T-cell (primary cell): ENCODE data around the gene GAREM2. TPM values are rescaled to one million over a fixed set of nuclear protein-coding genes. Genes with fewer than 3 reads are reported as not detected.

Experiments
- ATAC-seq, 4 experiments: fragments of 200-7000 bp in 3 of 4; fragments of 150-1000 bp in 1 of 4; cut with Tn5 transposase; replicated peaks in 1 of 4; 1 replicate in 3 of 4; 2 replicates in 1 of 4; pipeline ENCODE4 v1.10.0; 2021; ENCODE audit warnings: moderate library complexity in 3 of 4, mild to moderate bottlenecking in 2 of 4, moderate number of reproducible peaks in 1 of 4
- CTCF ChIA-PET, 2 donors: fragments of 300-600 bp; sonication (Branson Sonifier 250); formaldehyde crosslinking; loops; one replicate each; lab custom pipeline; 2022; ENCODE audit warnings: antibody characterized with exemption in 2 of 2; lab: Charles Lee
- POLR2A ChIA-PET, 2 donors: fragments of 300-600 bp; sonication (Branson Sonifier 250); formaldehyde crosslinking; loops; one replicate each; lab custom pipeline; 2022; ENCODE audit warnings: antibody characterized with exemption in 2 of 2; lab: Charles Lee
- DNase-seq, 35 experiments: peaks; one replicate each; pipeline versions ENCODE4 v3.0.0 to v3.0.0-alpha.2; 2013 to 2023
- H3K27ac ChIP-seq: one replicate; pipeline ENCODE4 v1.5.1; 2013; ENCODE audit warnings: low read length
- H3K27me3 ChIP-seq, 2 experiments: replicated peaks in 1 of 2; 1 replicate in 1 of 2; 2 replicates in 1 of 2; pipeline versions ENCODE4 v1.6.1 to v1.7.0; 2013; ENCODE audit warnings: low read length in 1 of 2, mixed read lengths in 1 of 2; ENCODE audit not compliant: control insufficient read depth in 2 of 2, insufficient read depth in 2 of 2; ENCODE audit errors: extremely low read depth in 1 of 2
- H3K36me3 ChIP-seq, 2 donors: 1 replicate in 1 of 2; 2 replicates in 1 of 2; pipeline versions ENCODE4 v1.6.1 to v1.7.0; 2013; ENCODE audit warnings: low read length in 1 of 2; ENCODE audit not compliant: control insufficient read depth in 2 of 2, insufficient read depth in 1 of 2; ENCODE audit errors: extremely low read depth in 1 of 2
- H3K4me1 ChIP-seq, 2 experiments: 1 replicate in 1 of 2; 2 replicates in 1 of 2; pipeline versions ENCODE4 v1.6.1 to v1.7.0; 2013; ENCODE audit warnings: low read length in 2 of 2, mixed read lengths in 1 of 2; ENCODE audit not compliant: insufficient read depth in 2 of 2, control insufficient read depth in 1 of 2; ENCODE audit errors: extremely low read depth in 1 of 2
- H3K4me3 ChIP-seq, 2 donors: 1 replicate in 1 of 2; 2 replicates in 1 of 2; pipeline versions ENCODE4 v1.5.1 to v1.7.0; 2013; ENCODE audit warnings: mild to moderate bottlenecking in 2 of 2, low read length in 1 of 2, moderate library complexity in 1 of 2; ENCODE audit not compliant: control insufficient read depth in 1 of 2; ENCODE audit errors: extremely low read depth in 1 of 2
- H3K9me3 ChIP-seq: 2 replicates; pipeline ENCODE4 v1.7.0; 2013
- H3K27ac Mint-ChIP-seq, 2 donors: one replicate each; pipeline ENCODE4 v1.8.0; 2020 to 2021; ENCODE audit warnings: mild to moderate bottlenecking in 2 of 2, mixed read lengths in 2 of 2
- H3K27me3 Mint-ChIP-seq, 2 donors: one replicate each; pipeline ENCODE4 v1.8.0; 2021 to 2022; ENCODE audit warnings: mixed read lengths in 2 of 2
- H3K36me3 Mint-ChIP-seq: one replicate; pipeline ENCODE4 v1.8.0; 2021; ENCODE audit warnings: mixed read lengths
- H3K4me1 Mint-ChIP-seq, 3 donors: one replicate each; pipeline ENCODE4 v1.8.0; 2020 to 2022; ENCODE audit warnings: mixed read lengths in 3 of 3, mild to moderate bottlenecking in 1 of 3
- H3K4me3 Mint-ChIP-seq, 3 donors: one replicate each; pipeline ENCODE4 v1.8.0; 2020 to 2022; ENCODE audit warnings: mild to moderate bottlenecking in 3 of 3, mixed read lengths in 3 of 3, moderate library complexity in 3 of 3
- H3K9me3 Mint-ChIP-seq, 3 donors: one replicate each; pipeline ENCODE4 v1.8.0; 2020 to 2022; ENCODE audit warnings: mixed read lengths in 3 of 3
- WGBS: methylation state at CpG from one replicate; pipeline ENCODE4 v1.1.5; 2013; ENCODE audit warnings: missing lambda C conversion rate; ENCODE audit not compliant: insufficient coverage; 5-methylcytosine and 5-hydroxymethylcytosine counted together
- total RNA-seq, 35 experiments: library from RNA in 6 of 35; stranded (reverse) in 6 of 35; fragments of 120-200 nt in 1 of 35; gene quantifications; one replicate each; pipeline versions ENCODE4 v1.2.1 to v1.2.4 and lab custom pipeline; 2013 to 2026

GAREM2 gene
- total RNA-seq: 1 to 10 TPM; 2.9 to 9.1 (median 5.2) TPM
- 2.6 TPM for total RNA-seq (2013)
- 3.3 to 7.4 (median 5.5) reads per million in 29 experiments for total RNA-seq (lab: John Stamatoyannopoulos, UW)

DNA sequence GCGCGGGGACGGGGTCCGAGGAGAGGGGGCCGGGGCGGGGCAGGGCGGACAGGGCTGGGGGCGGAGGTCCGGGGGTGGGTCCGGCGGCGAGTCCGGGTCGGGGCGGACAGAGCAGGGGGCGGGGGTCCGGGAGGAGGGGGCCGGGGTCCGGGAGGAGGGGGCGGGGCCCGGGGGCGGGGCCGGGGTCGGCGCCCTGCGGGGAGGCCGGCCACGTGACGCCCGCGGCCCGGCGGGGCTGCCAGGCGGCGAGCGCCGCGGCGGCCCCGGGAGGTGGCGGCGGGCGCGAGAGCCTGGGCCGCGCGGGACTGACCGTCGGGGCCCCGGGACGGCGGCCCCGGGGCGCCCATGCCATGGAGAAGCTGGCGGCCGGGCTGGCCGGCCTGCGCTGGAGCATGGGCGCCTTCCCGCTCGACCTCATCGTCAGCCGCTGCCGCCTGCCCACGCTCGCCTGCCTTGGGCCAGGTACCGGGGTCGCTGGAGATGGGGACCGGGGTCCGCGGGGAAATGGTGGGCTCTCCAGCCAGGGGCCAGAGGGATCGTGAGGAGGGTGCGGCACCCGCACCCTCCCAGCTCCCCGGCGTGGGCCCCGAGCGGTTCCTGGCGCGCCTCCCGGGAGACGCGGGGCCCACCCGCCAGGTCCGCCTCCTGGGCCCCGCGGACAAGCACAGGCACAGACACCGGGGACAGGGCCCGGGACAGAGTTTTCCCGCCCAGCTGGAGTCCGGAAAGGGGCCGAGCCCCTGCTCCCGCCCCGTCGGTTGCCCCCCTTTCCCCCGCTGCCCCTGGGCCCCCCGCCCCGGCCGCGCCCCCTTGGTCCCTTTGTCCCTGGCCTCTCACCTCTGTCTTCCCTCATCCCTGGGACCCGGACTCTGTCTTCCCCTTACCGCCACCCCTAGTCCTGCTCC, at the start of gene GAREM2:
Gene GAREM2 (plus strand): TSS at position 218 of the 905 bp plus-strand sequence. CDS start 133 bp downstream, at position 351.
- Histone ChIP-seq H3K9me3 (no peaks in the 10 kb centered on the region), H3K4me1 (peaks cover 0 to 21% of the 10 kb centered on the region in 2 experiments), H3K36me3 (peaks cover 0 to 9% of the 10 kb centered on the region in 2 donors), H3K27me3 (peaks cover 11 to 69% of the 10 kb centered on the region in 2 experiments), H3K4me3 (peak within 1 kb of the TSS; percentile 28 to 66), H3K27ac (no peak within 1 kb of the TSS)
- WGBS: under 1% methylated on average over 74 of the region's 102 CpGs
- H3K4me3 Mint-ChIP-seq: peak within 1 kb of the TSS; percentile 75 to 88 (median 81)
- no peak within 1 kb of the TSS for H3K27ac Mint-ChIP-seq
- POLR2A ChIA-PET: no interaction called here
- peak in 3 of 4 experiments; percentile 34 to 44 (median 41) for ATAC-seq
- no peaks in the 10 kb centered on the region for H3K36me3 Mint-ChIP-seq
- H3K27me3 Mint-ChIP-seq: peaks cover 34 to 46% of the 10 kb centered on the region in 2 donors
- H3K9me3 Mint-ChIP-seq: no peaks in the 10 kb centered on the region
- CTCF ChIA-PET: interaction anchor here (0.6 kb wide), 2 partner anchors 565 to 1289 kb away, joined by 4 to 7 read pairs; no protein-coding TSS in a partner anchor
- DNase-seq: no peak
- peaks cover 11 to 16% (median 14%) of the 10 kb centered on the region in 3 donors for H3K4me1 Mint-ChIP-seq

DNA sequence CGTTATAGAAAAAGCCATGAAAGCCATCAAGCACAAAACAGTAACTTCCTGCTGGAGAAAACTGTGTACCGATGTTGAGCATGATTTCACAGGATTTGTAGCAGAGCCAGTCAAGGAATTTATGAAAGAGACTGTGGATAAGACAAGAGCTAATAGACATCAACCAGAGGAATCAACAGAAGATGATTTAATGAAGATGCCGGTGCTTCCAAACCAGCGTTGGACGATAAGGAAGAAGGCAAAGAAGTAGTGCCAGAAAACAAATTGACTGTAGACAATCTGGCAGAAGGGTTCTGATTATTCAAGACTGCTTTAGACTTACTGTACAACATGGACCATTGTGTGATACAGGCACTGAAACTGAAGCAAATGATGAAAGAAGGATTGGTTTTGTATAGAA, 49.5 kb upstream of the GAREM2 start:
- Histone ChIP-seq H3K9me3 (no peaks in the 10 kb centered on the region), H3K27me3 (no peaks in the 10 kb centered on the region), H3K36me3 (peaks cover 7 to 9% of the 10 kb centered on the region in 2 donors), H3K27ac (no peak overlapping the region), H3K4me3 (no peak overlapping the region), H3K4me1 (no peaks in the 10 kb centered on the region)
- Mint-ChIP-seq H3K36me3 (peaks cover 11% of the 10 kb centered on the region), H3K9me3 (no peaks in the 10 kb centered on the region), H3K4me3 (no peak overlapping the region), H3K27me3 (no peaks in the 10 kb centered on the region), H3K27ac (peak overlapping the region in 1 of 2 donors; percentile 39), H3K4me1 (peaks cover 18 to 30% (median 21%) of the 10 kb centered on the region in 3 donors)
- 90% methylated on average over 2 of the region's 5 CpGs for WGBS
- CTCF ChIA-PET: interaction anchor here in 1 of 2 donors (0.6 kb wide), 1 partner anchor 26 kb away, joined by 4 read pairs; no protein-coding TSS in a partner anchor
- POLR2A ChIA-PET: interaction anchor here in 1 of 2 donors (0.6 kb wide), 1 partner anchor 161 kb away, joined by 14 read pairs; no protein-coding TSS in a partner anchor
- ATAC-seq (no peak), DNase-seq (no peak)

DNA sequence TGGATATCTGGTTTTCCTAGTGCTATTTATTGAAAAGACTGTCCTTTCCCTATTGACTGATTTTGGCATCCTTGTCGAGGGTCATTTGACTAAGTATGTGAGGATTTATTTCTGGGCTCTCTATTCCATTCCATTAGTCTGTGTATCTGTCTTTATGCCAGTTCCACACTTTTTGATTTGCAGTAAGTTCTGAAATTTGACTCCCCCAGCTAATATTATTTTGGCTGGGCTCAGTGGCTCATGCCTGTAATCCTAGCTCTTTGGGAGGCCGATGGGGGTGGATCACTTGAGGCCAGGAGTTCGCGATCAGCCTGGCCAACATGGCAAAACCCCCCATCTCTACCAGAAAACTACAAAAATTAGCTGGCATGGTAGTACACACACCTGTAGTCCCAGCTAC, 46.8 kb upstream of the GAREM2 start:
- Mint-ChIP-seq H3K27ac (peak overlapping the region in 1 of 2 donors; percentile 28), H3K27me3 (no peaks in the 10 kb centered on the region), H3K4me3 (no peak overlapping the region), H3K9me3 (no peaks in the 10 kb centered on the region), H3K4me1 (peaks cover 26 to 35% (median 27%) of the 10 kb centered on the region in 3 donors), H3K36me3 (peaks cover 19% of the 10 kb centered on the region)
- WGBS: 96% methylated on average over 3 of the region's 4 CpGs
- H3K27me3 ChIP-seq: no peaks in the 10 kb centered on the region
- no peak overlapping the region for H3K27ac ChIP-seq
- ChIA-PET CTCF (no interaction called here), POLR2A (no interaction called here)
- no peak overlapping the region for H3K4me3 ChIP-seq
- ATAC-seq (no peak), DNase-seq (no peak)
- no peaks in the 10 kb centered on the region for H3K9me3 ChIP-seq
- H3K36me3 ChIP-seq: peaks cover 0 to 13% of the 10 kb centered on the region in 2 donors
- no peaks in the 10 kb centered on the region for H3K4me1 ChIP-seq

DNA sequence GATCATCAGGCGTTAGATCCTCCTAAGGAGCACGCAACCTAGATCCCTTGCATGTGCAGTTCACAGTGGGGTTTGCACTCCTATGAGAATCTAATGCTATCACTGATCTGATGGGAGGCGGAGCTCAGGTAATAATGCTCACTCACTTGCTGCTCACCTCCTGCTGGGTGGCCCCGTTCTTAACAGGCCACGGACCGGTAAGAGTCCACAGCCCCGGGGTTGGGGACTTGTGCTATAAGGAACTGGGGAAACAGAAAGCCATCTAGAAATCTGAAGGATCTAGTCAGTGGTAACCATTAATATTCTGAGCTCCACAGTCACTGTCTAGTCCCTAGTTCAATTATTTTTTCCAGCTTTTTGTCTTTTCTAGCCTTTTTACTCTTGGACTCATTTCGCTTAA, 44.7 kb upstream of the GAREM2 start:
- Histone ChIP-seq H3K4me1 (no peaks in the 10 kb centered on the region), H3K27me3 (no peaks in the 10 kb centered on the region), H3K4me3 (no peak overlapping the region), H3K9me3 (no peaks in the 10 kb centered on the region), H3K27ac (no peak overlapping the region), H3K36me3 (peaks cover 0 to 13% of the 10 kb centered on the region in 2 donors)
- no peaks in the 10 kb centered on the region for H3K27me3 Mint-ChIP-seq
- WGBS: 100% methylated on average over 3 of the region's 8 CpGs
- no peak overlapping the region for H3K4me3 Mint-ChIP-seq
- ChIA-PET POLR2A (no interaction called here), CTCF (no interaction called here)
- no peak for ATAC-seq
- peaks cover 18 to 25% (median 21%) of the 10 kb centered on the region in 3 donors for H3K4me1 Mint-ChIP-seq
- DNase-seq: no peak
- H3K27ac Mint-ChIP-seq: no peak overlapping the region
- H3K9me3 Mint-ChIP-seq: no peaks in the 10 kb centered on the region
- peaks cover 19% of the 10 kb centered on the region for H3K36me3 Mint-ChIP-seq

DNA sequence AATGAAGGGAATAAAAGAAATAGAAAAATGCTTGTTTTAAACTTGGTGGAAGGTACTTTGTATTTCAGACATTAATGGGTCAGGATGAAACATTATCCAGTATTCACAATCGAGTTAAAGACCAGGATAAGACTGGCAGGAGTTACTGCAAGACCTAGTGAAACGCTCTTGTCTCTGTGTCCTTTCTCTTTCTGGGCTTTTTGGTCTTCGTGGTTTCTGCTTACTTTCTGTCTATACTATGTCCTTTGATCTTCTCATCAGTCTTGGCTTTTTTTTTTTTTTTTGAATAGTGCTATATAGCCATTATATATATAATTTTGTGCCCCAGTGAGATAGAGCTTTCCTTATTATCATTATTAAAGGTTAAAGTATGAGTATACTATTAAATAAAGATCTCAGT, 42.1 kb upstream of the GAREM2 start:
- Histone ChIP-seq H3K27me3 (no peaks in the 10 kb centered on the region), H3K27ac (no peak overlapping the region), H3K36me3 (peaks cover 0 to 20% of the 10 kb centered on the region in 2 donors), H3K4me3 (no peak overlapping the region), H3K4me1 (no peaks in the 10 kb centered on the region), H3K9me3 (no peaks in the 10 kb centered on the region)
- Mint-ChIP-seq H3K4me3 (no peak overlapping the region), H3K27ac (peak overlapping the region; percentile 3 to 7), H3K9me3 (no peaks in the 10 kb centered on the region), H3K36me3 (peaks cover 33% of the 10 kb centered on the region), H3K27me3 (no peaks in the 10 kb centered on the region), H3K4me1 (peaks cover 10 to 15% (median 12%) of the 10 kb centered on the region in 3 donors)
- ChIA-PET CTCF (interaction anchor here in 1 of 2 donors (0.6 kb wide), 1 partner anchor 146 kb away, joined by 3 read pairs; no protein-coding TSS in a partner anchor), POLR2A (interaction anchor here in 1 of 2 donors (0.7 kb wide), 1 partner anchor 522 kb away, joined by 5 read pairs; no protein-coding TSS in a partner anchor)
- ATAC-seq: no peak
- no CpG with 5 or more reads among the region's 3 CpGs for WGBS
- no peak for DNase-seq

DNA sequence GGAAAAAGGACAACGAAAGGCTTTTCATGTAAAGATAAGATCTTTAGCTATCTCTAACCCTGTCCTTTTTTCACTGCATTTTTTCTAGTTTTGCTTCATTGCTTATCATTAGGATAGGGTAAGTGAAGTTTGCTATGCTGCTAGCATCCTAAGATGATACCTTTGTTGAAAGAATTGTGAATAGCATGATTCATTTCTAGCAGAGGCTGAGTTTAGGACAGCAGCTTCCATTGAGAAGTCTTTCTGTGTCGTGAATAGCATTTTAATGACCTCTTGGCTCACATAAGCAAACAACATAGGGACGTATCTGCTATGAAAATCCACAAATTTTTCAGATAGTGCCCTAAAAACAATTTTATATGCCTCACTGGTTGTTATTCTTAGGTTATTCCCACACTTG, 36.4 kb upstream of the GAREM2 start:
- Histone ChIP-seq H3K27ac (no peak overlapping the region), H3K4me3 (no peak overlapping the region), H3K4me1 (no peaks in the 10 kb centered on the region), H3K36me3 (peaks cover 0 to 15% of the 10 kb centered on the region in 2 donors), H3K9me3 (no peaks in the 10 kb centered on the region), H3K27me3 (no peaks in the 10 kb centered on the region)
- ATAC-seq (no peak), DNase-seq (no peak)
- POLR2A ChIA-PET: interaction anchor here in 1 of 2 donors (0.8 kb wide), 1 partner anchor 44 kb away, joined by 4 read pairs; no protein-coding TSS in a partner anchor
- H3K4me3 Mint-ChIP-seq: no peak overlapping the region
- H3K9me3 Mint-ChIP-seq: no peaks in the 10 kb centered on the region
- H3K27me3 Mint-ChIP-seq: no peaks in the 10 kb centered on the region
- WGBS: no CpG with 5 or more reads among the region's 3 CpGs
- CTCF ChIA-PET: no interaction called here
- H3K4me1 Mint-ChIP-seq: no peaks in the 10 kb centered on the region
- H3K36me3 Mint-ChIP-seq: peaks cover 19% of the 10 kb centered on the region
- H3K27ac Mint-ChIP-seq: no peak overlapping the region
